ENCODE results near the gene PBX1.

Gene PBX1

DNA sequence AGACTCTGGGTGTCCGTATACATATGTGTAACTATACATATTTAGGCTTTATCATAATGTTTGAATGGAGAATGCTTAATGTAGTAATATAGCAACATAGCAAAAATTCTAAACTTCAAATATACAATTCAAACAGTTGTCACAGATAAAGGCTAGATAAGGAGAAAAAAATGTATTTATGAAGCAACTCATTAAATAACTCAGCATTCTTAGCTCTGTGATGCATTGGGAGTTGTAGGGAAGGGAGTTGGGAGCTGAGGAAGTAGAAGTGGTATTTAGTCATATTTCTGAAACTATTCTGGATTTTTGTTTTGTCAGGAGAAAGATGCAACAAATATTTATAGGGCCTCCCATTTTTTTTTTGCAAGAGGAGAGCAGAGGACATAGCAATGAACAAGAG lies 197.8 kb downstream of the PBX1 start:
- DNase-seq (ENCODE audit: low read depth, low spot score), result no peak

DNA sequence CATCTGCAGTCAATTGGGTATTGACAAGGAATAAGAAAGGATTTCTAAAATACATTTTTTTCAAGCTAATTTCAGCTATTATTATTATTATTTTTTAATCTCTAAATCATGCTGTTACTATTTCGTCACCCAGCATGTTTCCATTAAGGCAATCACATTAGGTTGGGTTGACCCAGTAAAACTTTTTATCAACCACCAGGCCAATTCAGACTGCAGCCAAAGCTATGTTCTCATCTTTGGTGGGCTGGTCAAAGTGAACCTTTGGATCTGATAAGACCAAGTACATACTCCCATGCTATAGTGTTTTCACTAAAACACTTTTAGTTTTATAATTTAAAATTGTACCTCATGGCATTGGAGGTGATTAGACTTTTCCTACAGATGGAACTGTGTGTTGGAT lies 198.6 kb downstream of the PBX1 start:
- no peak for DNase-seq (ENCODE audit: low read depth, low spot score)

DNA sequence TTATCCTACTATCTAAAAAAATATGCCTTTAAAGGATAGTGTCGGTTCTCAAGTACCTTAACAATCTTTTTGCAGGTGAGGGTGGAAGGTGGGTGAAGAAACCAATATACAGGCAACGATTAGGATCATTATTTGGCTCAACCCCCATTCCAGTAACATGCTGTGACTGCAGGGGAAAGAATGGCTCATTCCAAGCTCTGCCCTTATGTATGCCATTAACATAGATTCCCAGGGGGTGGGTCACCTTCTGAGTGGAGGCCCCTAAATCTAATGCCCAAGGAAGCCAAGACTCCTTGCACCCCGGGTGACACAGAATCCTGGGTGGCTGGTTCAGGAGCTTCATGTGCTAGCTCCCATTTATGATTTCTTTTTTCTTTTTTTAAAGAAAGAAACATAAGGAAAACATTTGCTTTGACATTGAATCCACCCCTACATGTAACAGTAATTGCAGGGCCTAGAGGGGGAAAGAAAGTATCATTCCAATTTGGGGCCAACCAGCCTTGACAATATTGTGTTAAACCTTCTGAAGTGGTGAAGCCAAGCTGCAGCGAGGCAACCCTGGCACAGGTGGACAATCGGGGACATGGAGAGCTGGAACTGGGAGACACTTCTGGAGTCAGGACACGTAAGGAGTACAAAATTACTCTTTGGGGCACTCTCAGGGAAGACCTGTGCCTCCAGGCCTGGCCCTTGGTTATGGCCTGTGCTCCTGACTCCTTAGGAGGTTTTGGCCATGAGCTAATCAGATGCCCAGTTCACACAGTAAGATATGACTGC lies 200.3 kb downstream of the PBX1 start:
- no peak for DNase-seq (ENCODE audit: low read depth, low spot score)

DNA sequence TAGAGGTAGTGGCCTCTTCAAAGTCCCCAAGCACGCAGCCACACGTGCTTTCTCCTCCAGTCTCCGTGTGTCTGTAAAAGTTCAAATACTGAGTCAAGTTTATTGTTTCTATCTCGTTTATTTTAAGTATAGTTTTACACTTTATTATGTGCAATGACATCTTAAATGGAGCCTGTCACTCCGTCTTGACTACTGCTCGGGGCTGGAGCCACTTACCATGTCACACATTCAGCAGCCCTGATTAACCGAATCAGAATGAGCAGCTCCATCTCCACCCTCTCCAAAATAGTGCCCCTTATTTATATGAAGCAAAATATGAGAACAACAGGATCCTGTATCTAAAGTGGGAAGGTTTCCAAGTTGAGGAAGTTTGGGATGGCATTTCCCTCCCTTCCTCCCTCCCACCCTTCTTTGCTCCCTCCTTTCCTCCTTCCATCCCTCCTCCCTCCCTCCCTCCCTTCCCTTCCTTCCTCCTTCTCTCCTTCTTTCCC lies 201.0 kb downstream of the PBX1 start:
- no peak for DNase-seq (ENCODE audit: low read depth, low spot score)

DNA sequence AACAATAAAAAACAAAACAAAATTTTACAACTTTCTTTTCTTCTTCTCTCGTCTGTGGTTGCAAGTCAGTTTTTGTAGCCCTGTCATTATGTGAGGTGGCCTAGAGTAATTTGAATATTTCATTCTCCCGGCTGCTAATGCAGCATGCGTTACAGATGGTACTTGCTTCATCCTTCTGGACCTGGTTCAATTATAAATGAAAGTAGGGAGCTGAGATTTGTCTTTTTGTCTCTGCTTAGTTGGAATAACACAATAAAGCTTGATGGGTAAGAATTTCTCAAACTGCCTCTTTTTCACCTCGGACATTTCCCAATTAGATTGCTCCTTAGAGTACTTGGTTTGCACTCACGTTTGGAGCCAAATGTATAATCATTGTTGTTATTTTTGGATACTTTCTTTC lies 201.6 kb downstream of the PBX1 start:
- DNase-seq (ENCODE audit: low read depth, low spot score), result no peak

DNA sequence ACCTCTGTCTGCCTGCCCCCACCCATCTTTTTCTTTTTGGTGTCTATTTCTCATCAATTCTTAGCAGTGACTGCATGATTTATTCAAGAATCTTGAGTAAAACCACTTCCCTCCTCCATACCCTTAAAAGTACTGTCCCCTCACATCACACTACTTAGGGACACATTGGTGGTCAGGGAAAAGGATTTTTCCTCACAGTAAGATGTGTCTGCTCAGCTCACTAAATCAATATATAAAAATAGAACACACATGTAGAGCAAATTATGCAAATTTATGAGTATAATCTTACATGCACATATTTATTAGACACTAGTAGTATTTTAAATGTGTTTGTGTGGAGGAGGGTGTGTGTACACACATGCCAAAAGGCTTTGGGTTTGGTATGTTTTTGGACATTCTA lies 202.0 kb downstream of the PBX1 start:
- DNase-seq (ENCODE audit: low read depth, low spot score), result no peak

DNA sequence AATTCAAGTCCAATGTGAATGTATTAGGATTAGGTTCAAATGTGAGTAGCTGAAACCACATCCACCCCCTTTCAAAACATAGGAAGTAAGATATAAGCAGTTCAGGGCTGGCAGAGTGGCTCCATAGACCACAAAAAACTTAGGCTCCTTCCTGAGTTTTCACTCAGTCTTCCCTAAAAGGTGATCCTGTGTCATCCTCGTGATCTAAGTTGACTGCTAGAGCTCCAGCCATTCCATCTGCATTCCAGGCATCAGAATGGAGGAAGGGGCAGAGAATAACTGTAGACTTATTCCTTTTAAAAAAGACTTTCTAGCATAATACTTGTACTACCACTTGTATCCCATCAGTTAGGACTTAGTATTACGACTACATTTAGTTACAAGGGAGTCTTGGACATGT lies 204.1 kb downstream of the PBX1 start:
- DNase-seq (ENCODE audit: low read depth, low spot score), result no peak

DNA sequence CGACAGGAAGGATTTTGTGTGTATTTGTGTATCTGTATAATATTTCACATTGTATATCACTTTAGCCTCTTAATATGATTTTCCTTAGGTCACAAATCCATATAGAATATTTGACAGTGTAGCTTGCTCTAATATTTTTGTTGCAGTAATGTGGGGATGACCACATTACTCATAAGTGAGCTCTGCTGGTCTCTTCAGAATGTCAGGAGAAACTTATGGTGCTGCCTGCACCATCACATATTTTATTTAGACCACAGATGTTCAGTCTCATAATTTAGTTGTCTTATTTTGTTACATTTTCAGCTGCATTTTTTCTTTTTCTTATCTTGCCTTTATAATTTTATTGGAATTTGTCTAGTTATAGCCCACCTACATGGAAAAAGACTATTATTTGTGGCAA lies 205.3 kb downstream of the PBX1 start:
- no peak for DNase-seq (ENCODE audit: low read depth, low spot score)

DNA sequence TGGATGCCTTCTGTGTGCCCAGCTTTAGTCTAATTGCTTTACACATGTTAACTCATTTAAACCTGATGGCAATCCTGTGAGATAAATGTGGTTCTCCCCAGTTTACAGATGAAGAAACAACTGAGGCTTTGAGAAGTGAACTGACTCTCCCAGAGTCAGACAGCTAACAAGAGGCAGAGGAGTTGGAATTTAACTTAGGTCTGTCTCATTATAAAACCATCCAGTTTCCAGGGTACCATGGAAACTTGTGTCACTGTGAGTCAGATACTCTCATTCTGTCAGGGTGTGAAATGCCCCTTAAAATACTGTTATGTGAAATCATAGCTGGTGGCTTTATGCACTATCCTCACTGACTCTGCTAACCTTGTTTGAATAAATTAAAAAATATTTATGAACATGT lies 206.6 kb downstream of the PBX1 start:
- DNase-seq (ENCODE audit: low read depth, low spot score), result no peak

DNA sequence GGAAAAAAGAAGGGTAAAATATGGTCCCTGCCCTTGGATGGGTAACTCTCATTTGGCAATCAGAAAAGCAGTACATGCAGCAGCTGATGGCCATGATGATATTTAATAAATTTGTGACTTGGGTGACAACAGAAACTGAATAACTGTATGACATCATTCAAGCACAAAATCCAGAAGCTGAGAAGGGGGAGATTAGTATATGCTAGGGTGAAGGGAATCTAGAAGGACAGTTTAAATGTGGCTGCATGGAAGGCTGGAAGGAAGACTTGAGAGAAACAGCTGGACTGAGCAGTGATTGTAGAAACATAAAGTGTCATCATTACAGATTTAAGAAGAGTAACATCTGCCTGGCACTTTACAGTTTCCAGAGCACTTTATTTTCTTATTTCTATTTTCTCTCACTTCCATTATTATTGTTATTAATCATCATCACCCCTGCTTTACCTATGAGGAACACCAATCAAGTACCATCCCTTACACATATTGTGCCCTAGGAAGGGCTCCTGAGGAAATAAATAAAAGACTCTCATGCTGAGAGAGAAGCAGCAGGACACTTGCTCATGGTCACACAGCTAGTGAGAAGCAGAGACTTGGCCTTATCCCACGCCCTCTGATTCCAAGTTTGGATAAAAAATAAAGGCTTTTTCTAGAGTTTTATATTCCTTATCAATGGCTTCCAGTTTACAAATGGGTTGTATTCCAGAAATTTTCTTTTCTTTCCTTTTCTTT lies 207.2 kb downstream of the PBX1 start:
- DNase-seq (ENCODE audit: low read depth, low spot score), result no peak

DNA sequence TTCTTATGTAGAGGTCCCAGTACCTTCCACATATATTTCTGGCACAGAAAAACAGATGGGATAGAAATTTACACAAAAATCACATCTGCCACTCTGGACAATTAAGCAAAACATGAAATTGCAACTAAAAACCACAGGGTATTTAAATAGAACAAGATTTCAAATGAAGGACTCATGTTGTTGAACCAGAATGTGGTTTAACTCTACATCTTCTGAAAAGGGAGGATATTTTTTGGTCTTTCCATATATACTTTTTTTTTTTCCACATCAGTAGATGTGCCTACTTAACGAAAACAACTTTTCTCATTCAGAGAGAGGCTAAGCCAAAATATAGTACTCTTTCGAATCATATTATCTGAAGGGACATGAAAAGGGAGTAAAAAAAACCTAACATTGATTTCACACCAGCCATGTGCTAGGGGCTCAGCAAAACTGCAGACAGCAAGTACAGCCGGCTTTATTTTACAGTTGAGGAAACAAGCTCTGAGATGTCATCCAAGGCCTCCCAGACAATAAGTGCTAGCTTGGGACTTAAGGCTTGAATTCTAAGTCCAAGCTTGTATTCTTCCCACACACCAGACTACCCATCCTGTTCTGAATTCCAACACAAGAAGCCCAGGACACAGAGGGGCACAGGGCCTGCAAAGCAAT lies 208.9 kb downstream of the PBX1 start:
- DNase-seq (ENCODE audit: low read depth, low spot score), result no peak

DNA sequence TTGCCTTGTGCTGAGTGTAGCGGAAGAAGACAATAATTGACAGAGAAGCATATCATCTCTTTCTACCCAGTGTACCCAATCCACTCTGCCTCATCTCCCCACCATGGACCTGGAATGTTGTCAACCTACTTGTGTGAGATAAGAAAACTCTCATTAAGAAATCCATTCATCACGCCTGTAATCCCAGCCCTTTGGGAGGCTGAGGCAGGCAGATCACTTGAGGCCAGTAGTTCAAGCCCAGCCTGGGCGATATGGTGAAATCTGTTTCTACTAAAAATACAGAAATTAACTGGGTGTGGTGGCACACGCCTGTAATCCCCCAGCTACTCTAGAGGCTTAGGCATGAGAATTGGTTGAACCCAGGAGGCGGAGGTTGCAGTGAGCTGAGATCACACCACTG lies 209.6 kb downstream of the PBX1 start:
- no peak for DNase-seq (ENCODE audit: low read depth, low spot score)

DNA sequence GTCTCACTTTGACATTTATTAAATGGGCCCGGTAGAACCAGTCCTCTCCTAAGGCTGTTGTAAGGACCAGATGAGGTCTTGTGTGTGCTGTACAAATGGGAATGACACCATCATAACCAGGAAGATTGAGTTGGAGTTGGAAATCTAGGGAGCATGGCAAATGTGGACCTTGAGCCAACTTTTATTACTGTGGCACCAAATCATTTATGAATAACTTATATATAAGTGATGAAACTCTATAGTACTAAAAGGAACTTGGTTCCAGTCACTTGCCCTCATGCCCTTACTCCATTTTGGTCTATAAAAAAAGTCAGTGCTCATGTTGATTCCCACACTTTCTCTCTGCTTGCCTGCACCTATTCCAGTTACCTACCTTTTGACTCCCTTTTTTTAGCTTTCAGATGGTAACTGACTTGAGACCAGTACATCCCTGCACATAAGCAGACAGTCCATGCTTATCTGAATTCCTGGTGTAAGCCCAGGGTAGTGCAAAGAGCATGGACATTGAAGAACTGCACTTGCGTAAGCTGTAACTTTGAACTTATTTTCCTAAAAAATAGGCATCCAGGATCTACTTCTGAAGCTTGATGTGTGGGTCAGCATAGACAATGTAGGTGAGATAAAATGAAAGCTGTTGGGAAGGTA lies 210.6 kb downstream of the PBX1 start:
- no peak for DNase-seq (ENCODE audit: low read depth, low spot score)

DNA sequence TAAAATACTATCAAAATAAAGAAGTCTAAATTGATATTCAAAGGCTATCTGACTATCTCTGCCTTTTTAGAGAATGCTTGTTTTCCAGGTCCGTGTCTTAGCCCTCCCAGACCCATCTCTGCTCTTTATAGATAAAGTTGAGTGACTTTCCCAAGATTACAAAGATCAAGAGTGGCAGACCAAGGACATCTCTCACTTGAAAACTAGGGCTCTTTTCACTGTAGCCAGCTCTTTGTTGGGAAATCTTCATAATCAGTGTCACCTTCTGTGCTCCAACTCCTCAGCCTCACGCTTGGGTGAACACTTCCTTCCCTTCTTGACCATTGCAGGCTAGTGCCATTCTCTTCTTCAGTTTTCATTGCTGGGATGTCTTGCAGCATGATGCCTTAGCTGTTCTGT lies 211.1 kb downstream of the PBX1 start:
- no peak for DNase-seq (ENCODE audit: low read depth, low spot score)

DNA sequence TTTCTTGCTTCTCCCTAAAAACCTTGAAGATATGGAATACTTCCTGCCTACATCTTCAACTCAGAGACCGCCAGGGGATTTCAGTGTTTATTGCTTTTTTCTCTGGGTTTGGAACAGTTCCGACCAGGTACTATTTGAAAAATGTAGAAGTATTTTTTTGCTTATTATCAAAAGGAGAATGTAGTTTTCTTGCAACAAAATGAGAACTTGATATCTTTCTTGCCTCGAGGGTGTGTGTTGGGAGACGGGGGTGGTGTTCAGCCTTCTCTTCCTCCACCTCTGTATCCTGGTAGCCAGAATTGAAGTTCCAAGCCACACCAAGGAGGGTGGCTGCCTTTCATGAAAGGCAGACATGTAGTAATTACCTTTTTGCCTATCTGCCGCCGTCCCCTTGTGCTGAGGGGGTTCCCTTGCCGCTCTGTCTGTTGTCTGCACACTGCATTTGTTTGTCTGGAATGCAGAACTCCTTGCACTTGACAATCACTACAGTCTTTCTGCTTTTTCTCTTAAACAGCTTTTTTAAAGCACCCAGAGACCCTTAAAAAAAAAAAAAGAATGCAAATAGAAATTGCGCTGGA lies 212.1 kb downstream of the PBX1 start:
- no peak for DNase-seq (ENCODE audit: low read depth, low spot score)

DNA sequence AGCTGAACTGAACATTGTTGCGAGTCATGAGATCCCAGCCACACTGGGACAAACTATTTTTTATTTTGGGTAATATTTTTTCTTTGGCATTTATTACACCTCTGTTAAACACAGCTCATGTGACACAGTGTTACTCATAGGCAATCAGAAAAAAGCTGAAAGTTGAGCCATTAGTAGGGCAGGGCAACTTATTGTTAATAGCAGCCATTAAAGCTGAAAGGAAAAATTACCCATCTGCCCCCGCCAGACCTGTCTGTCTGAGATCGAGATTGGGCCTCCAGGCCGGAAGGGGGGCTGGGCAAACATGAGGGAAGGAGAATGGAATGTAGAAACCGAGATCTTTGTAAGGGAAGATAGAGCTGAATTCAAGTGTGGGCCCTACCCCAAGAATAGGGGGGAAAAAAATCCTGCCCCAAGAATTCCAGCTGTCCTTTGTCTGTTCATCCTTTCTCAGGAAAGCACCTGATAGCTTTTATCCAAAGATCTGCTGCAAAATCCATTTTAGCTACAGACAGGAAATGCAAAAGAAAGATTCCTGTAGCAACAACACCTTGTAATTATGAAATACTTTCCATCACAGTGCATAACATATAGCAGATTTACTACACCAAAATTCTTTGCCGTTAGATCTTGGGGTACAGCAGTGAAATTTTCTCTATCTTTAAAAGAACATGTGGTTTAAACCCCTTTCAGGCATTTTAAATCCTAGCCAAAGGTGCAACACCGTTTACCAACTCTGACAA lies 212.8 kb downstream of the PBX1 start:
- no peak for DNase-seq (ENCODE audit: low read depth, low spot score)

DNA sequence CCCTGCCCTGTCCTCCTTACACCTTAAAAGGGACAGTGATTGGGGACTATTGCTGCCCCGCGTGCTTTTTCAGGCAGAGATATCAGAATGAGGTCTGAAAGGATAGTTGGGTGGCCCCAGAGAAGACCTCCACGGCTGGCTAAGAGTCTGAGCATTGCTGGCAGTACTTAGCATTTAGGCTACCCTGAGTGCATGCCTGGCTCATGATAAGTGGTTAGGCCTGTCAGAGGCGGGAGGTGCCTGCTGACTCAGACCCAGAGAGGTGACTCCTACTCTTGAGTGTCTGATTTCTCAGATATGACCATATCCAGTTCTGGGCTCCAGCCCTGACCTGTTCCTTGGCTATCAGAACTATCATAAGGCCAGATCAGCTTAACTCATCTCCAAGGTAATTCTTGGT lies 213.7 kb downstream of the PBX1 start:
- no peak for DNase-seq (ENCODE audit: low read depth, low spot score)

DNA sequence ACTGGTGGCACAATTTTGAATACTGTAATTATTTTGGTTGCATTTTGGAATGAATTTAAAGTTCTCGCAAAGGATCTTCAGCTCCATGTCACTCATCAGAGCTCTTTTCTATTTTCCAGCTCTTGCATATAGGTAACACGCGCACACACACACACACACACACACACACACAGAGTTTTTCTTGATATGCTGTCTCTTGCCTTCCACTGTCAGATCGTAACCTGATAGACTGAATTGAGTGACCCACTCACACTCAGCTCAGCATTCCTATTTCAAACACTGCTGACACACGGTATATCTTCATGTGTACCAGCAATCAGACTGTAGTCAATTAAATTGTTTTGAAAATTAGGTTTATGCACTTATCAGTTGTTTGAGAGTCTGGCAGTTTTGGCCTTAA lies 214.1 kb downstream of the PBX1 start:
- no peak for DNase-seq (ENCODE audit: low read depth, low spot score)

DNA sequence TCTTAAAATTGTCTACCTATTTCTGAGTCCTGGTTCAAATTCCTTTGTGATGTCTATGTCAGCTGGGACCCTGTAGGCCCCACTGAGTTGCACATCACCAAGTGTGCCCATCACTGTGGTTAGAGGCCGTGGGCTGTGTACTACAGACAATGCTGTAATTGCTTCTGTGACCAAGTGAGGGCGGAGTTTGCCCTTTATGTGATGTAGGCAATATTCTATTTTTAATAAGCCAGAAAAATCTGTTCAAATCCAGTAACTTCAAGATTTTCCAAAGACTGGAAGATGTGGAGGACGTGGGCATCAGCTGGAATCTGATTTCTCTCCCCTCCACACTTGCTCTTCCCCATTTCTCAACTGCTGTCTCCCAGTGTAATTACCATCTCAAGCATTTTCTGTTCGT lies 215.4 kb downstream of the PBX1 start:
- DNase-seq (ENCODE audit: low read depth, low spot score), result no peak

DNA sequence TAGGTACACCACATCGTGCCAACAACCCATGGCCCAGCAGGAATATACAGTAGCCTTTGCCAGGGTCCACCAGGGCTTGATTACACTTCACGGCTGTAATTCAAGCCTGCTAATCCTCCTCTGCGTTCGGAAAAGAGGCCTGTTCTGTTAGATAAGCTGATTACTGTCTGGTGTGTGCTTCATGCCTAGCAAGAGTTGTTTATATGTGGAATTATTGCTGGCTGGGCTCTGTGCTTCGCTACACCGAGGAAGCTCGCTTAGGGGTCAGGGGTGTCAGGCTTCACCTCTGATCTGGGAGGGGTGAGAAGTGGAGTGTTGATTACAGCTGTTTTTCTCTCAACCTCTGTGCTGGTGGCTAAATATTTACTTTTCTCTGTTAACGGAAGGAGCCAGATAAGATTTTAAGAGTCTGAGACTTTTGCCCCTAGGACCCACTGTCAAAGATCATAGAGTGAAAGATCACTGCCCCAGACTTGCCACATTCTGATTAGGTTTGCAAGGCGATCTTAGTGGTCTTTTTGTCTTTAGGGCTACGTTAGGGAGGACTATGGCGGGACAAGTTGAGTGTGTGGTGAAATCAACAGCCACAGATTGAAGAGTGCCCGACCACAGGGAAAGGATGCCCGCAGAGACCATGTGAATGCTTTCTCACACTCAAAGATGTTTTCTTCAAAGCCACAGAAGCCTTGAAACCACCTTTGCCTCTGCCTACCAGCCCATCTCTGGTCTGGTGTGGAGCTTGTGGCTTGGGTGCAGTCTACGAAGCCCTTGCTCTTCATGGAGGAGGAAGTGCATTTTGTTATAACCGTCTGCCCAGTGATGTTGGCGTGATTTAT lies 216.1 kb downstream of the PBX1 start:
- no peak for DNase-seq (ENCODE audit: low read depth, low spot score)

Measured in activated CD4-positive, CD25-positive, alpha-beta regulatory T cell treated with anti-CD3 and anti-CD28 coated beads, Interleukin-2, amount 50 U/mL, for 16 hours (primary cell).